ENCODE measurements around the gene SCN1A.

SCN1A gene

DNA sequence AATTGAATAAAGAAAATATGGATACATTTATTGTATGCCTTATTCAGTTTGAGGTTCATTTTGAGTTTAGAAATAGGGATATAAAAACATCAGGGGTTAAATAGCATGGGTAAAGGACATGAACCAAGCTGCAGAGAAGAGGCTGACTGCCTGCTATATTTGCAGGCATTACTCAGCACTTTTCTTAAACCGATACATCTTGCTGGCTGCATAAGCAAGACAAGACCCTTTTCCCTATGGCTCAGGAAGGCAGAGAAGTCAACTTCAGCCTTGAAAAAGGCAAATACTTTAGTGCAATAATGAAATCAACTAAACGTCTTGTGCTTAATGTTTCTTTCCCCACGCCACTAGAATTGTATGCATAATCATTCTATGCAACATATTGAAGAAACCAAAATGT lies 36.4 kb downstream of the SCN1A start:
- ChIA-PET POLR2A (no interaction called here), CTCF (no interaction called here)
- TF ChIP-seq, protein P1, sequence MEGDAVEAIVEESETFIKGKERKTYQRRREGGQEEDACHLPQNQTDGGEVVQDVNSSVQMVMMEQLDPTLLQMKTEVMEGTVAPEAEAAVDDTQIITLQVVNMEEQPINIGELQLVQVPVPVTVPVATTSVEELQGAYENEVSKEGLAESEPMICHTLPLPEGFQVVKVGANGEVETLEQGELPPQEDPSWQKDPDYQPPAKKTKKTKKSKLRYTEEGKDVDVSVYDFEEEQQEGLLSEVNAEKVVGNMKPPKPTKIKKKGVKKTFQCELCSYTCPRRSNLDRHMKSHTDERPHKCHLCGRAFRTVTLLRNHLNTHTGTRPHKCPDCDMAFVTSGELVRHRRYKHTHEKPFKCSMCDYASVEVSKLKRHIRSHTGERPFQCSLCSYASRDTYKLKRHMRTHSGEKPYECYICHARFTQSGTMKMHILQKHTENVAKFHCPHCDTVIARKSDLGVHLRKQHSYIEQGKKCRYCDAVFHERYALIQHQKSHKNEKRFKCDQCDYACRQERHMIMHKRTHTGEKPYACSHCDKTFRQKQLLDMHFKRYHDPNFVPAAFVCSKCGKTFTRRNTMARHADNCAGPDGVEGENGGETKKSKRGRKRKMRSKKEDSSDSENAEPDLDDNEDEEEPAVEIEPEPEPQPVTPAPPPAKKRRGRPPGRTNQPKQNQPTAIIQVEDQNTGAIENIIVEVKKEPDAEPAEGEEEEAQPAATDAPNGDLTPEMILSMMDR (IDR thresholded peaks at IDR 0.05; ENCODE audit: insufficient read depth, low read length, missing control alignments), result no peak
- DNase-seq (ENCODE audit: low read depth, low spot score), result no peak
- H3K4me3 ChIP-seq (ENCODE audit: low read depth, low read length), result no peak overlapping the region

DNA sequence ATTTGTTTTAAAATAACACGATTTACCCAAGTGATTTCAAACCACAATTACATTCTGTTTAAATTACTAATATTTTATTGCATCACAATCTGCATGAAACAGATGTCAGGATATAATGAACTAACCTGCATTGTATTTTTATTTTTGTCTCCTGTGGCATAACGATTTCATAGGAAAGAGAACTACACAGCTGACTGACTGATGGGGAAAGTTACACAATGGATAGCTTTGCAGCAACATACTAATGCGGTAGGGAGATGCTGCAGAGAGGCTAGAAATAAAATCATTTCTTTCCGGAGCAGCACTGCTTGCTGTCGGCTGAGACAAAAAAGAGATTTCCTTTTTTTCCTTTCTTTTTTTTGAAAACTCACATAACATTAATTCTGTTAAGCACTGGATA lies 36.9 kb downstream of the SCN1A start:
- H3K4me3 ChIP-seq (ENCODE audit: low read depth, low read length), result no peak overlapping the region
- no peak for DNase-seq (ENCODE audit: low read depth, low spot score)
- TF ChIP-seq, protein P1 (IDR thresholded peaks at IDR 0.05; ENCODE audit: insufficient read depth, low read length, missing control alignments), result no peak
- CTCF ChIA-PET, result interaction anchor here (1.0 kb wide), 1 partner anchor 33 kb away, joined by 3 read pairs; no protein-coding TSS in a partner anchor
- POLR2A ChIA-PET, result no interaction called here

DNA sequence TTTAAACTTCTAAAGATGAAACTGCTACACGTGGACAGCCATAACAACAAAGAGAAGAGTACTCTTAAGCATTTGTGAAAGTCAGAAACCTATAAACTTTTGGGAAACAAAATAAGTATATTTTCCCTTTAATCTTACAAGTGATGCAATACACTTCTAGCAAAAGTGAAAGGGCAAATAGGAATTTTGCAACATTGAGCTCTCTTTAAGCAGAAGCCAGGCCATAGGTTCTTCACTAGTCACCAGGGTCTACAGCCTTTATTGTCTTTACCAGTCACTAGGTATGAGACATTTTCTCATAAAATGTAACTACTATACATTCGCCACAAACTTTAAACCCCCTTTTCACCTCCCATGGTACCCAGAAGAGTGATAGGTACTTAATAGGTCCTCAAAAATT lies 37.5 kb downstream of the SCN1A start:
- ChIA-PET CTCF (interaction anchor here (1.0 kb wide), 1 partner anchor 33 kb away, joined by 3 read pairs; no protein-coding TSS in a partner anchor), POLR2A (no interaction called here)
- H3K4me3 ChIP-seq (ENCODE audit: low read depth, low read length), result no peak overlapping the region
- TF ChIP-seq, protein P1 (IDR thresholded peaks at IDR 0.05; ENCODE audit: insufficient read depth, low read length, missing control alignments), result no peak
- no peak for DNase-seq (ENCODE audit: low read depth, low spot score)

DNA sequence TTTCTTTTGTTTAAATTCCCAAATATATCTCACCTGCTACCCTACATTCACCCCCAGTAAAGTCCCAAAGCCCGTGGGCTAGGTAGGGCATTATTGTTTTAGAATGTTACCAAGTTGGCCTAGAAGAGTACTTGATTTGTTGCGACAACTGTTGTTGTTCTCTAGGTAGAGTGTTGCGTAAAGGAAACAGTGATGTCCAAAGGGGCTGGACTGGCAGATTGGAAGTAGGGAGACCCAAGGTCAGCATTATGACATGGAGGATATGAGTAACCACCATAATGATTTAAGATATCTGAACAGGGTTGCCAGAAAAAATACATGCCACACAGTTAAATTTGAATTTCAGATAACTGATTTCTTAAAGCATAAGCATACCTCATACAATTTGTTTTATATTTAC lies 39.2 kb downstream of the SCN1A start:
- TF ChIP-seq, protein P1 (IDR thresholded peaks at IDR 0.05; ENCODE audit: insufficient read depth, low read length, missing control alignments), result no peak
- no peak overlapping the region for H3K4me3 ChIP-seq (ENCODE audit: low read depth, low read length)
- DNase-seq (ENCODE audit: low read depth, low spot score), result no peak
- ChIA-PET POLR2A (no interaction called here), CTCF (no interaction called here)

DNA sequence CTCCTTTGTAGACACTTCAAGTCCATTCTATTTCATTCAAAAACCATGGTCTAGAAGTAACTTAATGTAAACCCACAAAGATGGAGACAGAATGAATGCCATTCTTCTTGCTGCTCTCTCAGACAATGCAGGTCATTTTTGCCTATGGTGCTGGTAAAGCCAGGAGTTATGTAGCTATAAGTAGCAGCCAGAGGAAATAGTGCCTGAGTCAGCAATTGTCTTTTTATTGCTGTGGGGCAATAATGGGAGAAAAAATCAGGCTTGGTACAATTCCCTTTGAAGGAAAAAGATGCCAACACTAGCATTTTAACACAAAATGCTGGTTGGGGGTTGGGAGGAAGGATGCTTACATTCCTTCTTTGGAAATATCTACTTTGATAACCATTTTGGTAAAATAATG lies 43.5 kb downstream of the SCN1A start:
- CTCF ChIA-PET, result no interaction called here
- no peak for DNase-seq (ENCODE audit: low read depth, low spot score)
- H3K4me3 ChIP-seq (ENCODE audit: low read depth, low read length), result no peak overlapping the region
- POLR2A ChIA-PET, result no interaction called here
- TF ChIP-seq, protein P1 (IDR thresholded peaks at IDR 0.05; ENCODE audit: insufficient read depth, low read length, missing control alignments), result no peak

DNA sequence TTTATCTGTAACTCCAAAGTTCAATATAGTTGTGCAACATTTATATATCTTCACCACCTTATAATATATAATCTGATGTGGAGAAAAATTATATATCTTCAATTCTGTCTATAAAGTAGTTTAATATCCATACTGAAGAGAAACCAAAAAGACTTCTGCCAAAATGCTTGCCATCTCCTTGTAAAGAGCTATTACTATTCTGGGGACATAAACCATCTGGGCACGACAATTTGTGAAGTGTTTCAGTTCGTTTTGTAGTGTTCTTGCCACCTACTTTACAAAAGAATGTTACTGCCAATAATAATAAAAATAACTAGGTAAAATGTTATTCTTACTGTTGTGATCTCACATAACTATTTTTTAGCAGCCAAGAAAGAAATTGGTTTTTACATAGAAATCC lies 45.1 kb downstream of the SCN1A start:
- TF ChIP-seq, protein P1 (IDR thresholded peaks at IDR 0.05; ENCODE audit: insufficient read depth, low read length, missing control alignments), result no peak
- H3K4me3 ChIP-seq (ENCODE audit: low read depth, low read length), result no peak overlapping the region
- no peak for DNase-seq (ENCODE audit: low read depth, low spot score)
- CTCF ChIA-PET, result no interaction called here
- POLR2A ChIA-PET, result no interaction called here

Measured in AG04449 (cell line).